GM18867 (cell line): ENCODE data around the gene CCT3.
"Not testable (repeated sequence)": the region's sequence is repeated elsewhere in the genome, so short reads cannot be mapped to it uniquely, and the experiment has no call there.

Source experiments
- ATAC-seq: cut with Tn5 transposase; IDR thresholded peaks from one replicate; pipeline ENCODE4 v1.9.1; 2021; ENCODE audit warnings: mild to moderate bottlenecking, moderate library complexity; ENCODE audit not compliant: unreplicated experiment

CCT3 gene

GRCh38 chr1:156368889-156369684, 31.0 kb upstream of the CCT3 start, which contains the start of gene RHBG:
Gene RHBG (plus strand): TSS chr1:156369211. CDS start chr1:156369250, 39 bp downstream.
- ATAC-seq, result no peak

- ATAC-seq, result no peak
Observed at GRCh38 chr1:156368157-156368658, 30.1 kb upstream of the CCT3 start.

GRCh38 chr1:156367383-156368156, 29.5 kb upstream of the CCT3 start:
- no peak for ATAC-seq

GRCh38 chr1:156366378-156367166, 28.5 kb upstream of the CCT3 start:
- ATAC-seq, result no peak

- ATAC-seq, result no peak
Observed at GRCh38 chr1:156365754-156366153, 27.7 kb upstream of the CCT3 start.

GRCh38 chr1:156360534-156360933, 22.4 kb upstream of the CCT3 start:
- ATAC-seq, result no peak

- no peak for ATAC-seq
Observed at GRCh38 chr1:156359973-156360372, 21.9 kb upstream of the CCT3 start.

- no peak for ATAC-seq
Observed at GRCh38 chr1:156359249-156359648, 21.2 kb upstream of the CCT3 start.

GRCh38 chr1:156358641-156359040, 20.5 kb upstream of the CCT3 start:
- ATAC-seq, result no peak

- ATAC-seq, result no peak
Observed at GRCh38 chr1:156357977-156358376, 19.9 kb upstream of the CCT3 start.

- no peak for ATAC-seq
Observed at GRCh38 chr1:156356875-156357534, 18.9 kb upstream of the CCT3 start.

GRCh38 chr1:156356262-156356874, 18.3 kb upstream of the CCT3 start:
- no peak for ATAC-seq

- not testable (repeated sequence) for ATAC-seq
Observed at GRCh38 chr1:156352481-156352880, 14.4 kb upstream of the CCT3 start.

- no peak for ATAC-seq
Observed at GRCh38 chr1:156347331-156347730, 9.2 kb upstream of the CCT3 start.

- ATAC-seq, result no peak
Observed at GRCh38 chr1:156346636-156347035, 8.5 kb upstream of the CCT3 start.

- ATAC-seq, result not testable (repeated sequence)
Observed at GRCh38 chr1:156346035-156346434, 7.9 kb upstream of the CCT3 start.

- ATAC-seq, result no peak
Observed at GRCh38 chr1:156344409-156344808, 6.3 kb upstream of the CCT3 start.

GRCh38 chr1:156342166-156342955, 4.3 kb upstream of the CCT3 start:
- no peak for ATAC-seq

- ATAC-seq, result no peak
Observed at GRCh38 chr1:156337888-156338179, 258 bp downstream of the CCT3 start.
